ENCODE results near the gene TIMELESS. TPM values are rescaled to one million over a fixed set of nuclear protein-coding genes. Genes with fewer than 3 reads are reported as not detected.

Gene TIMELESS
- total RNA-seq (2014; rRNA removed; shearing (Covaris generic)) (54.3 and 54.8 TPM in 2 replicates), polyA plus RNA-seq (2016; fragmentation: Nextera tagmentation; extraction: Ambion mirVana) (22.7 and 28.7 TPM in 2 replicates)
- long read RNA-seq, full-length matches to known transcripts: 3 of 13 reads
- long read RNA-seq, partial matches to known transcripts: 8 of 13 reads
- long read RNA-seq, other reads (novel, unspliced or antisense): 2 of 13 reads

- peak within 1 kb of the TSS; percentile 89 for H2AFZ ChIP-seq
- peaks cover 50% of the 10 kb centered on the region for H3K4me1 Mint-ChIP-seq
Measured at GRCh38 chr12:56448860-56449621, at the start of gene TIMELESS. Gene TIMELESS (minus strand): TSS chr12:56449426. CDS start chr12:56434170, 15,256 bp downstream.

More at GRCh38 chr12:56448860-56449621, at the start of gene TIMELESS:
- Histone ChIP-seq H3K4me3 (peak within 1 kb of the TSS; percentile 61), H3K27me3 (ENCODE audit: insufficient read depth) (no peaks in the 10 kb centered on the region), H3K9me2 (ENCODE audit: insufficient read depth) (no peaks in the 10 kb centered on the region), H3F3A (replicated peaks; ENCODE audit: low read depth) (0 out of 2 replicates have a peak, but pooled peaks cover 4% of the 10 kb centered on the region), H3K4me2 (peak within 1 kb of the TSS; percentile 78), H3K27ac (ENCODE audit: low read depth) (peak within 1 kb of the TSS; percentile 95), H3K4me1 (ENCODE audit: insufficient read depth) (peaks cover 23% of the 10 kb centered on the region), H4K20me1 (replicated peaks; ENCODE audit: insufficient read depth) (no peaks in the 10 kb centered on the region), H3K36me3 (ENCODE audit: insufficient read depth) (no peaks in the 10 kb centered on the region), H3K79me2 (replicated peaks; ENCODE audit: insufficient read depth) (peaks cover 29% of the 10 kb centered on the region)
- H3K27ac Mint-ChIP-seq: peak within 1 kb of the TSS; percentile 98
- peaks cover 16% of the 10 kb centered on the region for H3K9me3 Mint-ChIP-seq
- peak; percentile 96 for DNase-seq (ENCODE audit: low spot score)
- H3K36me3 Mint-ChIP-seq (ENCODE audit: low read depth): peaks cover 33% of the 10 kb centered on the region
- ATAC-seq: peak; percentile 93
- H3K4me3 Mint-ChIP-seq: peak within 1 kb of the TSS; percentile 86
- TF ChIP-seq POLR2AphosphoS5 (IDR thresholded peaks at IDR 0.05; ENCODE audit: low read depth): peak; percentile 91
- no peak for TF ChIP-seq ZNF462 (CRISPR knock-in tag; IDR thresholded peaks at IDR 0.05)
- TF ChIP-seq EZH2phosphoT487 (IDR thresholded peaks at IDR 0.05; ENCODE audit: unreplicated experiment): no peak
- no peak for TF ChIP-seq ZNF114 (CRISPR knock-in tag; IDR thresholded peaks at IDR 0.05)
- H3K27me3 Mint-ChIP-seq (ENCODE audit: insufficient read depth, low read depth, poor library complexity): peaks cover 15% of the 10 kb centered on the region

Data from GM23338 (cell line).